Activated CD4-positive, alpha-beta T cell treated with anti-CD3 and anti-CD28 coated beads, Interleukin-2, amount 50 U/mL, for 24 hours (primary cell): ENCODE measurements around the gene SH2D3A.
"Not testable (repeated sequence)": the region's sequence is repeated elsewhere in the genome, so short reads cannot be mapped to it uniquely, and the experiment has no call there.

Experiments
- DNase-seq, 2 donors: peaks; one replicate each; pipeline ENCODE4 v3.0.0-alpha.2; 2020; ENCODE audit warnings: low read depth in 1 of 2, low spot score in 1 of 2

SH2D3A gene

DNA sequence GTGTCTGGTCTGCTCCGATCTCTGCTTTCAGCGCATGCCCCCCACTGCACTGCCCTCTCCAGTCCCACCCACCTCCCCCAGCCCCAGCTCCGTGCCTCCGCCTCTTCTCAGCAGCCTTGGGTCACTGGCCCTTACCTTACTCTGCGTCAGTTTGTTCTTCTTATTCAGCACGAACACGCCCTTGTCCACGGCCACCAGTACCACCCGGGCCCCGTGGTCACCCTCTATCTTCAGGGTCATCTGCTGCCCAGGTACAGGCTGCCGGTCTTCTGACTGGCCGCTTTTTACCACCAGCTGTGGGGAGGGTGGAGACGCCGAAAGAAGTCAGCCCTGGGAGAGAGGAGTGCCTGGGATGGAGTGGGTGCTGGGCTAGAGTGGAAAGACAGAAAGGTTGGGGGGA, 57.7 kb downstream of the SH2D3A start:
- DNase-seq: no peak

DNA sequence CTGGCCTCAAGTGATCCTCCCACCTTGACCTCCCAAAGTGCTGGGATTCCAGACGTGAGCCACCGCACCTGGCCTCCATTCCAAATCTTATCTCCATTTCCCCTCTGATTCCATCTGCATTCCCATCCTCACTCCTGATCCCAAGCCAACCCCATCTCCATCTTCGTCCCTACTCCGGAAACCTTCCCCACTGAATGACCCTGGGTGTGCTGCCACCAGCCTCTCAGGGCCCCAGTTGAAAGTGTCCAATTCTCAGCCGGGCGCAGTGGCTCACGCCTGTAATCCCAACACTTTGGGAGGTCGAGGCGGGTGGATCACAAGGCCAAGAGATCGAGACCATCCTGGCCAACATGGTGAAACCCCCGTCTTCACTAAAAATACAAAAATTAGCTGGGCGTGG, 58.3 kb downstream of the SH2D3A start:
- not testable (repeated sequence) for DNase-seq

DNA sequence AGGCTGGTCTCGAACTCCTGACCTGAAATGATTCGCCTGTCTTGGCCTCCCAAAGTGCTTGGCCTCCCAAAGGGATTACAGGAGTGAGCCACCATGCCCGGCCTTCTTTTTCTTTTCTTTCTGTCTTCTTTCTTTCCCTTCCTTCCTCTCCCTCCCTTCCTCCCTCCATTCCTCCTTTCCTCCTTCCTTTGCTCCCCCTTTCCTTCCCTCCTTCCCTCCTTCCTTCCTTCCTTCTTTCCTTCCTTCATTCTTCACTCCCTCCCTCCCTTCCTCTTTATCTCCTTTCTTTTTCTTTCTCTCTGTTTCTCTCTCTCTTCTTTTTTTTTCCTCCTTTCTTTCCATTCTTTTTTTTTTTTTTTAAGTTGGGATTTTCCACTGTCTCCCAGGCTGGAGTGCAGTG, 58.9 kb downstream of the SH2D3A start:
- DNase-seq: no peak

DNA sequence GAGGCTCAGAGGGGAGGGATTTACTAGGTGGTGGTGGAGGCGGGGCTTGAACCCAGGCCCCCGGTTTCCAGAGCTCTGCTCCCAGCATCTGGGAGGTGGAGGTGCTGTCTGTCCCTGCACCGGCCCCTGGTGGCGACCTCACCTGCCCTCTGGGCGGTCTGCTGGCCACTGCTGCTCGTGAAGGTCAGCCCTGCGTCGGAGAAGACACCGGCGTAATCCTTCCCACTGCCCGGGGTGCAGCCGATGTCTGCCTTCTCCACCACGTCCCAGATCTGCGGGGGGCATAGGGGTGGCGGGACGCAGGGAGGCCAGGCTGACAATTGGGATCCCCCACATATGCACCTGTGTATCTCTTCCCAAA, 59.6 kb downstream of the SH2D3A start:
- DNase-seq: no peak

DNA sequence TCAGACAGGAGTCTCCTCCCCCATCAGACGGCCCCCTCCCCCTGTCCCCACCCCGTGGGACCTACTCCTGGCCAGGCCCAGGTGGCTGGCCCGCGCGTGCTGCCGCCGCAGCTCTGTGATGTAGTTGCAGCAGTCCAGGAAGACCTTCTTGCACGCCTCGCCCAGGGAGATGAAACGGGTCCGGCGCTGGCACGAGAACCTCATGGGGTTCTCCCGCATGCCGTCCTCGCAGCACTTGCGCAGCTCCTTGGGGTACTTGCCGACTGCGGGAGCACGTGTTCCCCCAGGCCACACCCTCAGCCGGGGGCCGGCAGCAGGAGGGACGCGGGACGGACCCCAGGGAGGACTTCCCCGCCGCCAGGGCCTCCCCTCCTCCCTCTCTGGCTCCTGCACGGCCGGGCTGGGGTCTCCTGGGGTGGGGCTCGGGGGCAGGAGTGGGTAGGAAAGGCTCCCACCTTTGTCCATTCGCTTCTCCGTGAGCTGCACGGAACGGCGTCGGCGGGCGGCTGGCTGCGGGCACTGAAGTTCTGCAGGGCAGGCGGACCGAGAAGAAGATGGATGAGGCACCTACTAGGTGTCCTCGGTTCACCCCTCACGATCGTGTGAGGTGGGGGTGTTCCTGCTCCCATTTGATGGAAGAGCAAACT, 60.1 kb downstream of the SH2D3A start:
- DNase-seq: no peak

DNA sequence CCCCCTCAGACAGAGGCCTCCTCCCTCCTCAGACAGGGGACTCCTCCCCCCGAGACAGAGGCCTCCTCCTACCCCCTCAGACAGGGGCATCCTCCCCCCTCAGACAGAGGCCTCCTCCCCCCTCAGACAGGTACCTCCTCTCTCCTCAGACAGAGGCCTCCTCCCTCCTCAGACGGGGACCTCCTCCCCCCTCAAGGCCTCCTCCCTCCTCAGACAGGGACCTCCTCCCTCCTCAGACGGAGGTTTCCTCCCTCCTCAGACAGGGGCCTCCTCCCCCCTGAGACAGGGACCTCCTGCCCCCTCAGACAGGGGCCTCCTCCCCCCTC, 60.6 kb downstream of the SH2D3A start:
- no peak for DNase-seq

DNA sequence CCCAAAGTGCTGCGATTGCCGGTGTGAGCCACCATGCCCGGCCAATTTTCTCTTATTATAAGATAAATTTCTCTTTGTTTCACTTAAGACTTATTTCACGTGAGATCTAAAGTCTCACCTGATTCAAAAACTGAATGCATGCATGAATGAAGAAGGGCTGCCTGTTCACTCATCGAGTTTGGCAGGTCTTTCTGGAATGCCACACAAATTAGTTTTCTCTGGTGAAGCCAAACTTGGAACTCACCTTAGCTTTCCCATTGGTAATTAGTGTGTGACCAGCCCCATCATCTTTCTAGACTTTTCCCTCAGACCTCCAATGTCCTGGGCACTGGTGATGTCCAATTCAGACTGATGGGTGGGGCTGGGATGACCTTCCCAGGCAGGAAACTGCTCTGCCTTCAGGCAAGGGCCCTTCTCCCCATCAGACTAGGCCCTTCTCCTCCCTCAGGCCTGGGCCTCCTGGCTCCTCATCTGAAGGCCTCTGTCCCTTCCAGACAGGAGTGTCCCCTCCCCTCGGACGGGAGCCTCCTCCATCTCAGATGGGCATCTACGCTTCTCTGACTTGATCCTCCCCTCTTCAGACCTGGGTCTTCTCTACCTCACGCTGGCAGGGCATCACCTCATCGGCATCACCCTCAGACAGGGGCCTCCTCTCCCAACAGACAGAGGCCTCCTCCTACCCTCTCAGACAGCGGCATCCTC, 61.2 kb downstream of the SH2D3A start:
- no peak for DNase-seq
